ENCODE data around the gene PRKCZ.

Gene PRKCZ

GRCh38 chr1:2227346-2228156 lies 177.3 kb downstream of the PRKCZ start:
- in situ Hi-C loops (cut with HindIII; ENCODE audit: low sequenced_read_pairs), result no loop called here
- peak overlapping the region; percentile 52 for H3K4me3 ChIP-seq (ENCODE audit: low read depth, low read length)

GRCh38 chr1:2228157-2228594 lies 178.0 kb downstream of the PRKCZ start, which contains the start of gene SKI:
TSS of gene SKI (plus strand) at chr1:2228319. CDS start at chr1:2228767, 448 bp downstream.
- TF ChIP-seq CTCF (IDR thresholded peaks at IDR 0.05; ENCODE audit: low read depth, low read length), result no peak
- no peak for DNase-seq (ENCODE audit: low read depth, low spot score)
- peak within 1 kb of the TSS; percentile 88 for H3K4me3 ChIP-seq (ENCODE audit: low read depth, low read length)
- in situ Hi-C loops (cut with HindIII; ENCODE audit: low sequenced_read_pairs), result no loop called here

More at GRCh38 chr1:2227346-2228156, 177.3 kb downstream of the PRKCZ start:
- no peak for TF ChIP-seq CTCF (IDR thresholded peaks at IDR 0.05; ENCODE audit: low read depth, low read length)
- peak; percentile 97 for DNase-seq (ENCODE audit: low read depth, low spot score)

- peak overlapping the region; percentile 88 for H3K4me3 ChIP-seq (ENCODE audit: low read depth, low read length)
- TF ChIP-seq CTCF (IDR thresholded peaks at IDR 0.05; ENCODE audit: low read depth, low read length), result no peak
- in situ Hi-C loops (cut with HindIII; ENCODE audit: low sequenced_read_pairs), result no loop called here
- no peak for DNase-seq (ENCODE audit: low read depth, low spot score)
Observed at GRCh38 chr1:2228694-2229036, 178.5 kb downstream of the PRKCZ start.

GRCh38 chr1:2229037-2229864 lies 179.0 kb downstream of the PRKCZ start:
- in situ Hi-C loops (cut with HindIII; ENCODE audit: low sequenced_read_pairs), result no loop called here

GRCh38 chr1:2229911-2230731 lies 179.9 kb downstream of the PRKCZ start:
- TF ChIP-seq CTCF (IDR thresholded peaks at IDR 0.05; ENCODE audit: low read depth, low read length), result no peak
- in situ Hi-C loops (cut with HindIII; ENCODE audit: low sequenced_read_pairs), result no loop called here
- no peak for DNase-seq (ENCODE audit: low read depth, low spot score)
- peak overlapping the region; percentile 88 for H3K4me3 ChIP-seq (ENCODE audit: low read depth, low read length)

More at GRCh38 chr1:2229037-2229864, 179.0 kb downstream of the PRKCZ start:
- peak; percentile 55 for DNase-seq (ENCODE audit: low read depth, low spot score)
- H3K4me3 ChIP-seq (ENCODE audit: low read depth, low read length), result peak overlapping the region; percentile 88
- TF ChIP-seq CTCF (IDR thresholded peaks at IDR 0.05; ENCODE audit: low read depth, low read length), result no peak

All from astrocyte of the spinal cord (primary cell).